Right lobe of liver (tissue), 4 donors: Measurements from ENCODE around the gene DOCK2.

Experiments used
- POLR2A ChIP-seq: fragments of 450-650 bp; IDR thresholded peaks from one replicate; pipeline ENCODE4 v1.6.1; 2017; ENCODE audit warnings: antibody characterized with exemption, mild to moderate bottlenecking
- TF ChIP-seq, protein P1 (sequence below), 4 donors: fragments of 200-600 bp in 3 of 4; fragments of 450-650 bp in 1 of 4; IDR thresholded peaks; one replicate each; pipeline versions ENCODE4 v1.5.1 to v1.8.0; 2016 to 2022; ENCODE audit warnings: antibody characterized with exemption in 4 of 4, mild to moderate bottlenecking in 2 of 4
- donor health status: DM: no; HTN: no; CAD: no.
- donor health status: DM: no; HTN: no; CAD: no.
- donor health status: DM: no; HTN: yes; CAD: no.

- TF ChIP-seq, protein P1, sequence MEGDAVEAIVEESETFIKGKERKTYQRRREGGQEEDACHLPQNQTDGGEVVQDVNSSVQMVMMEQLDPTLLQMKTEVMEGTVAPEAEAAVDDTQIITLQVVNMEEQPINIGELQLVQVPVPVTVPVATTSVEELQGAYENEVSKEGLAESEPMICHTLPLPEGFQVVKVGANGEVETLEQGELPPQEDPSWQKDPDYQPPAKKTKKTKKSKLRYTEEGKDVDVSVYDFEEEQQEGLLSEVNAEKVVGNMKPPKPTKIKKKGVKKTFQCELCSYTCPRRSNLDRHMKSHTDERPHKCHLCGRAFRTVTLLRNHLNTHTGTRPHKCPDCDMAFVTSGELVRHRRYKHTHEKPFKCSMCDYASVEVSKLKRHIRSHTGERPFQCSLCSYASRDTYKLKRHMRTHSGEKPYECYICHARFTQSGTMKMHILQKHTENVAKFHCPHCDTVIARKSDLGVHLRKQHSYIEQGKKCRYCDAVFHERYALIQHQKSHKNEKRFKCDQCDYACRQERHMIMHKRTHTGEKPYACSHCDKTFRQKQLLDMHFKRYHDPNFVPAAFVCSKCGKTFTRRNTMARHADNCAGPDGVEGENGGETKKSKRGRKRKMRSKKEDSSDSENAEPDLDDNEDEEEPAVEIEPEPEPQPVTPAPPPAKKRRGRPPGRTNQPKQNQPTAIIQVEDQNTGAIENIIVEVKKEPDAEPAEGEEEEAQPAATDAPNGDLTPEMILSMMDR (IDR thresholded peaks at IDR 0.05): no peak
- no peak for TF ChIP-seq POLR2A
Measured at GRCh38 chr5:169682026-169682425, 45.0 kb downstream of the DOCK2 start.
